Gastrocnemius medialis (tissue), 4 donors: Measurements from ENCODE around the gene FAM167B.

ENCODE experiments used
- CTCF ChIP-seq, 5 experiments: fragments of 450-650 bp in 3 of 5; fragments of 200-600 bp in 2 of 5; sonication (generic) in 2 of 5; IDR thresholded peaks in 4 of 5; conservative IDR thresholded peaks in 1 of 5; 1 replicate in 4 of 5; 2 replicates in 1 of 5; pipeline ENCODE4 v1.5.1; 2016 to 2019; ENCODE audit warnings: antibody characterized with exemption in 5 of 5, mild to moderate bottlenecking in 3 of 5, moderate library complexity in 3 of 5
- POLR2A ChIP-seq, 2 donors: fragments of 450-650 bp; IDR thresholded peaks; one replicate each; pipeline ENCODE4 v1.6.1; 2017; ENCODE audit warnings: antibody characterized with exemption in 2 of 2, mild to moderate bottlenecking in 2 of 2, moderate library complexity in 2 of 2

GRCh38 chr1:32215629-32216480 lies 31.2 kb upstream of the FAM167B start:
- no peak for TF ChIP-seq POLR2A (IDR thresholded peaks at IDR 0.05)
- TF ChIP-seq CTCF (IDR thresholded peaks at IDR 0.05 in 4 of 5, conservative IDR thresholded peaks at IDR 0.05 in 1 of 5) = peak; percentile 50 to 73 (median 67)
